HEK293 (cell line): Measurements from ENCODE around the gene ITSN1.

Experiments
- CTCF ChIA-PET: fragments of 350-600 bp; formaldehyde crosslinking; extraction: SDS; loops from one replicate; lab custom pipeline; 2021; ENCODE audit warnings: antibody characterized with exemption; lab: Yijun Ruan, JAX
- POLR2A ChIA-PET: fragments of 300-600 bp; formaldehyde crosslinking; extraction: SDS; loops from one replicate; lab custom pipeline; 2020; ENCODE audit warnings: antibody characterized with exemption, inconsistent platforms; lab: Yijun Ruan, JAX
- H3K27ac ChIP-seq: fragments of 200-500 bp; sonication (Bioruptor generic); 2 replicates; pipeline ENCODE4 v1.5.1; 2014; ENCODE audit warnings: low read depth, low read length, control low read depth, inconsistent platforms; ENCODE audit errors: extremely low read depth
- H3K36me3 ChIP-seq, 2 experiments: fragments of 200-500 bp in 1 of 2; sonication (Bioruptor generic) in 1 of 2; 1 replicate in 1 of 2; 2 replicates in 1 of 2; pipeline ENCODE4 v1.5.1; 2014 to 2017; ENCODE audit warnings: inconsistent platforms in 2 of 2, low read length in 2 of 2; ENCODE audit not compliant: control insufficient read depth in 2 of 2, insufficient read depth in 1 of 2
- H3K4me1 ChIP-seq: fragments of 200-500 bp; sonication (Bioruptor generic); 2 replicates; pipeline ENCODE4 v1.5.1; 2014; ENCODE audit warnings: mild to moderate bottlenecking, low read length, inconsistent platforms; ENCODE audit not compliant: control insufficient read depth, insufficient read depth
- H3K4me3 ChIP-seq: 2 replicates; pipeline ENCODE4 v1.5.1; 2011; ENCODE audit warnings: low read depth, mild to moderate bottlenecking, control low read depth, low read length, moderate library complexity
- H3K9me3 ChIP-seq: fragments of 200-500 bp; sonication (Bioruptor generic); 2 replicates; pipeline ENCODE4 v1.5.1; 2014; ENCODE audit warnings: low read depth, low read length, inconsistent platforms; ENCODE audit not compliant: control insufficient read depth, insufficient read depth
- GLIS2 ChIP-seq: fragments of 450-650 bp; formaldehyde crosslinking; IDR thresholded peaks from 2 replicates; pipeline ENCODE4 v1.5.1; 2016; ENCODE audit warnings: missing biosample characterization, missing genetic modification characterization
- HOXC10 ChIP-seq: sonication (generic); formaldehyde crosslinking; IDR thresholded peaks from 2 replicates; pipeline ENCODE4 v1.8.1; 2023; ENCODE audit warnings: mild to moderate bottlenecking, missing genetic modification reagents
- IKZF3 ChIP-seq: fragments of 450-650 bp; IDR thresholded peaks from 2 replicates; pipeline ENCODE4 v1.5.0; 2018; ENCODE audit warnings: missing biosample characterization, mild to moderate bottlenecking, missing genetic modification characterization, moderate library complexity
- KLF16 ChIP-seq: fragments of 450-650 bp; formaldehyde crosslinking; IDR thresholded peaks from 2 replicates; pipeline ENCODE4 v1.5.1; 2017; ENCODE audit warnings: missing biosample characterization, missing genetic modification characterization
- ZFP37 ChIP-seq: fragments of 450-650 bp; formaldehyde crosslinking; IDR thresholded peaks from 2 replicates; pipeline ENCODE4 v1.5.1; 2016; ENCODE audit warnings: missing biosample characterization, missing genetic modification characterization
- ZFP41 ChIP-seq: fragments of 450-650 bp; formaldehyde crosslinking; IDR thresholded peaks from 2 replicates; pipeline ENCODE4 v1.5.1; 2016; ENCODE audit warnings: missing biosample characterization, missing genetic modification characterization, borderline replicate concordance
- ZNF112 ChIP-seq: fragments of 450-650 bp; formaldehyde crosslinking; IDR thresholded peaks from 2 replicates; pipeline ENCODE4 v1.5.0; 2017; ENCODE audit warnings: missing biosample characterization, missing genetic modification characterization
- ZNF114 ChIP-seq: fragments of 450-650 bp; formaldehyde crosslinking; IDR thresholded peaks from 2 replicates; pipeline ENCODE4 v1.5.0; 2017; ENCODE audit warnings: missing biosample characterization, missing genetic modification characterization
- ZNF132 ChIP-seq: fragments of 450-650 bp; formaldehyde crosslinking; IDR thresholded peaks from 2 replicates; pipeline ENCODE4 v1.5.1; 2017; ENCODE audit warnings: missing biosample characterization, missing genetic modification characterization, borderline replicate concordance
- ZNF157 ChIP-seq: fragments of 450-650 bp; formaldehyde crosslinking; IDR thresholded peaks from 2 replicates; pipeline ENCODE4 v1.5.1; 2016; ENCODE audit warnings: missing biosample characterization, missing genetic modification characterization
- ZNF335 ChIP-seq: fragments of 450-650 bp; formaldehyde crosslinking; conservative IDR thresholded peaks from 2 replicates; pipeline ENCODE4 v1.5.1; 2016; ENCODE audit warnings: missing biosample characterization, missing genetic modification characterization
- ZNF366 ChIP-seq: fragments of 450-650 bp; formaldehyde crosslinking; conservative IDR thresholded peaks from 2 replicates; pipeline ENCODE4 v1.5.1; 2016; ENCODE audit warnings: missing biosample characterization, missing genetic modification characterization
- ZNF391 ChIP-seq: fragments of 450-650 bp; formaldehyde crosslinking; IDR thresholded peaks from 2 replicates; pipeline ENCODE4 v1.5.1; 2016; ENCODE audit warnings: low read depth, missing biosample characterization, missing genetic modification characterization, borderline replicate concordance
- ZNF548 ChIP-seq: fragments of 450-650 bp; formaldehyde crosslinking; IDR thresholded peaks from 2 replicates; pipeline ENCODE4 v1.5.1; 2016; ENCODE audit warnings: missing biosample characterization, missing genetic modification characterization
- ZNF558 ChIP-seq: fragments of 450-650 bp; formaldehyde crosslinking; IDR thresholded peaks from 2 replicates; pipeline ENCODE4 v1.5.1; 2016; ENCODE audit warnings: missing biosample characterization, missing genetic modification characterization
- TF ChIP-seq, protein P1 (sequence below): fragments of 450-650 bp; formaldehyde crosslinking; IDR thresholded peaks from 2 replicates; pipeline ENCODE4 v1.5.1; 2016; ENCODE audit warnings: missing biosample characterization, missing genetic modification characterization
- TF ChIP-seq, protein P2 (sequence below): fragments of 450-650 bp; formaldehyde crosslinking; IDR thresholded peaks from 2 replicates; pipeline ENCODE4 v1.5.1; 2016; ENCODE audit warnings: missing biosample characterization, missing genetic modification characterization
- TF ChIP-seq, protein P3 (sequence below): fragments of 450-650 bp; formaldehyde crosslinking; IDR thresholded peaks from 2 replicates; pipeline ENCODE4 v1.5.1; 2016; ENCODE audit warnings: missing biosample characterization, missing genetic modification characterization
- TF ChIP-seq, protein P4 (sequence below): fragments of 450-650 bp; formaldehyde crosslinking; IDR thresholded peaks from 2 replicates; pipeline ENCODE4 v1.5.1; 2016; ENCODE audit warnings: missing biosample characterization, missing genetic modification characterization
- TF ChIP-seq, protein P5 (sequence below): fragments of 450-650 bp; formaldehyde crosslinking; IDR thresholded peaks from 2 replicates; pipeline ENCODE4 v1.5.1; 2016; ENCODE audit warnings: missing biosample characterization, missing genetic modification characterization, low read depth
- TF ChIP-seq, protein P6 (sequence below): fragments of 450-650 bp; IDR thresholded peaks from 2 replicates; pipeline ENCODE4 v1.5.1; 2018; ENCODE audit warnings: missing biosample characterization, mild to moderate bottlenecking, missing genetic modification characterization

ITSN1 gene

DNA sequence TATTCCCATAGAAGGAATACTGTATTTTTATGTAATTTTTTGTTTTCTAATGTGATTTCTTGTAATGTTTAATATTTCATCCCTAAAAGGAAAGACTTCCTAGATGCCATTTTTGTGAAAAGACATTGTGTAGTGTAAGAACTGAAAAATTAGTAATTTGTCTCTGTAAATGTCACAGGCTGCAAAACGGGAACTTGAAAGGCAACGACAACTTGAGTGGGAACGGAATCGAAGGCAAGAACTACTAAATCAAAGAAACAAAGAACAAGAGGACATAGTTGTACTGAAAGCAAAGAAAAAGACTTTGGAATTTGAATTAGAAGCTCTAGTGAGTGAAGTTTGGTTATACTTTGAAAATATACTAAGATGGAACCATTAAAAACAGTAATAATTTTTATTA lies 132.2 kb downstream of the ITSN1 start (continued):
- TF ChIP-seq, protein P1, sequence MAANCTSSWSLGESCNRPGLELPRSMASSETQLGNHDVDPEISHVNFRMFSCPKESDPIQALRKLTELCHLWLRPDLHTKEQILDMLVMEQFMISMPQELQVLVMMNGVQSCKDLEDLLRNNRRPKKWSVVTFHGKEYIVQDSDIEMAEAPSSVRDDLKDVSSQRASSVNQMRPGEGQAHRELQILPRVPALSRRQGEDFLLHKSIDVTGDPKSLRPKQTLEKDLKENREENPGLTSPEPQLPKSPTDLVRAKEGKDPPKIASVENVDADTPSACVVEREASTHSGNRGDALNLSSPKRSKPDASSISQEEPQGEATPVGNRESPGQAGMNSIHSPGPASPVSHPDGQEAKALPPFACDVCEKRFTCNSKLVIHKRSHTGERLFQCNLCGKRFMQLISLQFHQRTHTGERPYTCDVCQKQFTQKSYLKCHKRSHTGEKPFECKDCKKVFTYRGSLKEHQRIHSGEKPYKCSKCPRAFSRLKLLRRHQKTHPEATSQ, result no peak
- TF ChIP-seq, protein P2, sequence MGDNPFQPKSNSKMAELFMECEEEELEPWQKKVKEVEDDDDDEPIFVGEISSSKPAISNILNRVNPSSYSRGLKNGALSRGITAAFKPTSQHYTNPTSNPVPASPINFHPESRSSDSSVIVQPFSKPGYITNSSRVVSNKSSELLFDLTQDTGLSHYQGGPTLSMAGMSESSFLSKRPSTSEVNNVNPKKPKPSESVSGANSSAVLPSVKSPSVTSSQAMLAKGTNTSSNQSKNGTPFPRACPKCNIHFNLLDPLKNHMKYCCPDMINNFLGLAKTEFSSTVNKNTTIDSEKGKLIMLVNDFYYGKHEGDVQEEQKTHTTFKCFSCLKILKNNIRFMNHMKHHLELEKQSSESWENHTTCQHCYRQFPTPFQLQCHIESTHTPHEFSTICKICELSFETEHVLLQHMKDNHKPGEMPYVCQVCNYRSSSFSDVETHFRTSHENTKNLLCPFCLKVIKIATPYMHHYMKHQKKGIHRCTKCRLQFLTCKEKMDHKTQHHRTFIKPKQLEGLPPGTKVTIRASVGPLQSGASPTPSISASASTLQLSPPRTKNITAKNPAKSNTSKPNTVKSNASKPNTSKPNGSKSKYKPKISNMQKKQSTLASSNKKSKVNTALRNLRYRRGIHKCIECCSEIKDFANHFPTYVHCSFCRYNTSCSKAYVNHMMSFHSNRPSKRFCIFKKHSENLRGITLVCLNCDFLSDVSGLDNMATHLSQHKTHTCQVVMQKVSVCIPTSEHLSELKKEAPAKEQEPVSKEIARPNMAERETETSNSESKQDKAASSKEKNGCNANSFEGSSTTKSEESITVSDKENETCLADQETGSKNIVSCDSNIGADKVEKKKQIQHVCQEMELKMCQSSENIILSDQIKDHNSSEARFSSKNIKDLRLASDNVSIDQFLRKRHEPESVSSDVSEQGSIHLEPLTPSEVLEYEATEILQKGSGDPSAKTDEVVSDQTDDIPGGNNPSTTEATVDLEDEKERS (tag by site-specific recombination), result no peak

DNA sequence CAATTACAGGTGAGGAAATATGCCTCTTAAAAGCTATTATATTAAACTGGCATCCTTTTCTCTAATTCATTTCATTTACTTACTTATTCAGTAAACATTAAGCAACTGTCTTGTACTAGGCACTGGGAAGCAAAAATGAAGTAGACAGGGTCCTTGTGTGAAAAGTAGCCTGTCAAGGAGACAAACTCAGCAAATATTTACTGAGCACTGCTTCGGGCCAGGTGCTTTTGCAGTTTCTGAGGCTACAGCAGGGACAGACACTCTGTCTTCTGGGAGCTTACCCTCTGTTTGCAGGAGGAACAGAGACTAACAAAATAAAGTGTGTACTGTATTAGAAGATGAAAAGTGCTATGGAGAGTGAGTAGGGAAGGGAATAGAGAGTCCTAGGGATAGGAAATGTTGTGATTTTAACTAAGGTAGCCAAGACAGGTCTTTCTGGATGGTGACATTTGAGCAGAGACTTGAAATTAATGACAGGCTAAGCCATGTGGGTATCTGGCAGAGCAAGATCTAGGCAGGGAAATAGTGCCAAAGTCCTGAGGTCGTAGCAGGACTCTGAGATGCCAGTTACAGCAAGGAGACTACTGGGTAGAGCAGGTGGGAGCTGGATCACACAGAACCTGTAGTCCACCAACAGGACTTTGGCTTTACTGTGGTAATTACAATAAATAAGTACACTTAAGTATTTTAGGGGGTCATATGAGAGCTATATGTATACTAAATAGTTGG lies 133.0 kb downstream of the ITSN1 start:
- no peak for TF ChIP-seq ZFP37
- no peak for TF ChIP-seq ZNF366 (tag by site-specific recombination)
- Histone ChIP-seq H3K4me3 (no peak overlapping the region), H3K4me1 (no peaks in the 10 kb centered on the region), H3K36me3 (peaks cover 31 to 38% of the 10 kb centered on the region in 2 experiments), H3K9me3 (peaks cover 3% of the 10 kb centered on the region; the same call in 1 of the 2 replicates), H3K27ac (no peak overlapping the region)
- ChIA-PET CTCF (no interaction called here), POLR2A (no interaction called here)

DNA sequence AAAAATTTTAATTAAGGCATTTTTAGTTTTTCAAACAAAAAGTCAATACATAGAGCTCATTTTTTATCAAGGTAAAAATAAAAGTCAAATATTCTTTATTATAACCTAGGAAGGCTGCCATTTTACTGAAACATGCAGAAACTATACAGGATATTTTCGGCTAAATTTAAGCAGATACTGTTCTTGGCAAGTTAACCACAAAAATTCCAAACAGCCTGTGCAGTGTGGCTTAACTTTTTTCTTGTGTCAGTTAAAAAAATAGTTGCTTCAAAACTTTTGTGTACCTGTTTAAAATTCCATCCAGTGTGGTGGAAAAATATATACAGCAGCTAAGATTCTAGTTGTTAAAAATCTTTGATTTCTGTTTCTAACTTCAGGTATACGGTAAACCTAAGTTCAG lies 138.3 kb downstream of the ITSN1 start:
- no peak overlapping the region for H3K4me3 ChIP-seq
- H3K9me3 ChIP-seq, result peaks cover 3% of the 10 kb centered on the region; the same call in 1 of the 2 replicates
- peaks cover 15 to 27% of the 10 kb centered on the region in 2 experiments for H3K36me3 ChIP-seq
- H3K27ac ChIP-seq, result no peak overlapping the region
- CTCF ChIA-PET, result interaction anchor here (0.5 to 1.4 kb wide), 4 partner anchors 9 to 184 kb away, joined by 3 to 5 read pairs (median 3); no protein-coding TSS in a partner anchor
- TF ChIP-seq ZFP41 (no peak), KLF16 (no peak), ZNF132 (tag by site-specific recombination) (no peak), ZNF157 (tag by site-specific recombination) (no peak), HOXC10 (CRISPR knock-in tag) (no peak), ZNF114 (tag by site-specific recombination) (no peak), ZNF391 (no peak), ZNF548 (tag by site-specific recombination) (no peak), ZNF112 (tag by site-specific recombination) (no peak), ZNF558 (tag by site-specific recombination) (no peak), ZNF335 (tag by site-specific recombination) (no peak), IKZF3 (no peak), GLIS2 (no peak)
- TF ChIP-seq, protein P3, sequence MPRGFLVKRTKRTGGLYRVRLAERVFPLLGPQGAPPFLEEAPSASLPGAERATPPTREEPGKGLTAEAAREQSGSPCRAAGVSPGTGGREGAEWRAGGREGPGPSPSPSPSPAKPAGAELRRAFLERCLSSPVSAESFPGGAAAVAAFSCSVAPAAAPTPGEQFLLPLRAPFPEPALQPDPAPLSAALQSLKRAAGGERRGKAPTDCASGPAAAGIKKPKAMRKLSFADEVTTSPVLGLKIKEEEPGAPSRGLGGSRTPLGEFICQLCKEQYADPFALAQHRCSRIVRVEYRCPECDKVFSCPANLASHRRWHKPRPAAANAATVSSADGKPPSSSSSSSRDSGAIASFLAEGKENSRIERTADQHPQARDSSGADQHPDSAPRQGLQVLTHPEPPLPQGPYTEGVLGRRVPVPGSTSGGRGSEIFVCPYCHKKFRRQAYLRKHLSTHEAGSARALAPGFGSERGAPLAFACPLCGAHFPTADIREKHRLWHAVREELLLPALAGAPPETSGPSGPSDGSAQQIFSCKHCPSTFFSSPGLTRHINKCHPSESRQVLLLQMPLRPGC, result no peak
- TF ChIP-seq, protein P4, sequence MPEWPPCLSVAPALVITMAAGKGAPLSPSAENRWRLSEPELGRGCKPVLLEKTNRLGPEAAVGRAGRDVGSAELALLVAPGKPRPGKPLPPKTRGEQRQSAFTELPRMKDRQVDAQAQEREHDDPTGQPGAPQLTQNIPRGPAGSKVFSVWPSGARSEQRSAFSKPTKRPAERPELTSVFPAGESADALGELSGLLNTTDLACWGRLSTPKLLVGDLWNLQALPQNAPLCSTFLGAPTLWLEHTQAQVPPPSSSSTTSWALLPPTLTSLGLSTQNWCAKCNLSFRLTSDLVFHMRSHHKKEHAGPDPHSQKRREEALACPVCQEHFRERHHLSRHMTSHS (tag by site-specific recombination), result no peak
- TF ChIP-seq, protein P5, sequence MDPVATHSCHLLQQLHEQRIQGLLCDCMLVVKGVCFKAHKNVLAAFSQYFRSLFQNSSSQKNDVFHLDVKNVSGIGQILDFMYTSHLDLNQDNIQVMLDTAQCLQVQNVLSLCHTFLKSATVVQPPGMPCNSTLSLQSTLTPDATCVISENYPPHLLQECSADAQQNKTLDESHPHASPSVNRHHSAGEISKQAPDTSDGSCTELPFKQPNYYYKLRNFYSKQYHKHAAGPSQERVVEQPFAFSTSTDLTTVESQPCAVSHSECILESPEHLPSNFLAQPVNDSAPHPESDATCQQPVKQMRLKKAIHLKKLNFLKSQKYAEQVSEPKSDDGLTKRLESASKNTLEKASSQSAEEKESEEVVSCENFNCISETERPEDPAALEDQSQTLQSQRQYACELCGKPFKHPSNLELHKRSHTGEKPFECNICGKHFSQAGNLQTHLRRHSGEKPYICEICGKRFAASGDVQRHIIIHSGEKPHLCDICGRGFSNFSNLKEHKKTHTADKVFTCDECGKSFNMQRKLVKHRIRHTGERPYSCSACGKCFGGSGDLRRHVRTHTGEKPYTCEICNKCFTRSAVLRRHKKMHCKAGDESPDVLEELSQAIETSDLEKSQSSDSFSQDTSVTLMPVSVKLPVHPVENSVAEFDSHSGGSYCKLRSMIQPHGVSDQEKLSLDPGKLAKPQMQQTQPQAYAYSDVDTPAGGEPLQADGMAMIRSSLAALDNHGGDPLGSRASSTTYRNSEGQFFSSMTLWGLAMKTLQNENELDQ, result no peak
- TF ChIP-seq, protein P6, sequence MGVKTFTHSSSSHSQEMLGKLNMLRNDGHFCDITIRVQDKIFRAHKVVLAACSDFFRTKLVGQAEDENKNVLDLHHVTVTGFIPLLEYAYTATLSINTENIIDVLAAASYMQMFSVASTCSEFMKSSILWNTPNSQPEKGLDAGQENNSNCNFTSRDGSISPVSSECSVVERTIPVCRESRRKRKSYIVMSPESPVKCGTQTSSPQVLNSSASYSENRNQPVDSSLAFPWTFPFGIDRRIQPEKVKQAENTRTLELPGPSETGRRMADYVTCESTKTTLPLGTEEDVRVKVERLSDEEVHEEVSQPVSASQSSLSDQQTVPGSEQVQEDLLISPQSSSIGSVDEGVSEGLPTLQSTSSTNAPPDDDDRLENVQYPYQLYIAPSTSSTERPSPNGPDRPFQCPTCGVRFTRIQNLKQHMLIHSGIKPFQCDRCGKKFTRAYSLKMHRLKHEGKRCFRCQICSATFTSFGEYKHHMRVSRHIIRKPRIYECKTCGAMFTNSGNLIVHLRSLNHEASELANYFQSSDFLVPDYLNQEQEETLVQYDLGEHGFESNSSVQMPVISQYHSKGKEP (tag by site-specific recombination), result no peak
- POLR2A ChIA-PET, result interaction anchor here (0.6 kb wide), 1 partner anchor 15 kb away, joined by 3 read pairs; no protein-coding TSS in a partner anchor
- H3K4me1 ChIP-seq, result no peaks in the 10 kb centered on the region
